ENCODE data around the gene KRCC1.

- TF ChIP-seq LARP7 (IDR thresholded peaks at IDR 0.05) (no peak), MTA2 (IDR thresholded peaks at IDR 0.05; ENCODE audit: low read depth) (no peak), ZFX (CRISPR knock-in tag; IDR thresholded peaks at IDR 0.05) (no peak), HEY1 (CRISPR knock-in tag; IDR thresholded peaks at IDR 0.05; ENCODE audit: borderline replicate concordance) (no peak), TCFL5 (CRISPR knock-in tag; conservative IDR thresholded peaks at IDR 0.05) (no peak), ZNF592 (IDR thresholded peaks at IDR 0.05) (no peak), CTBP1 (IDR thresholded peaks at IDR 0.05; ENCODE audit: borderline replicate concordance) (no peak)
Measured at GRCh38 chr2:88088999-88089398, 33.4 kb upstream of the KRCC1 start.
